Activated CD4-positive, alpha-beta T cell treated with anti-CD3 and anti-CD28 coated beads, Interleukin-2, amount 10 ng/mL, durations not matched to agents 24 days and 14 days (primary cell): ENCODE data around the gene TUBA8. TPM values are rescaled to one million over a fixed set of nuclear protein-coding genes. Genes with fewer than 3 reads are reported as not detected.
"Not testable (repeated sequence)": the region's sequence is repeated elsewhere in the genome, so short reads cannot be mapped to it uniquely, and the experiment has no call there.

Experiments
- DNase-seq: peaks from one replicate; pipeline ENCODE4 v3.0.0; 2022
- H3K27ac Mint-ChIP-seq: one replicate; pipeline ENCODE4 v1.8.0; 2022; ENCODE audit warnings: mild to moderate bottlenecking, mixed read lengths
- H3K27me3 Mint-ChIP-seq: one replicate; pipeline ENCODE4 v1.8.0; 2022; ENCODE audit warnings: mixed read lengths
- H3K36me3 Mint-ChIP-seq: one replicate; pipeline ENCODE4 v1.8.0; 2022; ENCODE audit warnings: low read depth, mild to moderate bottlenecking, mixed read lengths
- H3K4me1 Mint-ChIP-seq: one replicate; pipeline ENCODE4 v1.8.0; 2021; ENCODE audit warnings: mixed read lengths
- H3K4me3 Mint-ChIP-seq: one replicate; pipeline ENCODE4 v1.8.0; 2022; ENCODE audit warnings: mild to moderate bottlenecking, moderate library complexity, mixed read lengths
- H3K9me3 Mint-ChIP-seq: one replicate; pipeline ENCODE4 v1.8.0; 2021; ENCODE audit warnings: mixed read lengths
- intact Hi-C: fragments of 100-400 bp; cut with micrococcal nuclease; formaldehyde crosslinking; loops from one replicate; pipeline ENCODE4 v1.15.1; 2023
- total RNA-seq: library from RNA; stranded (reverse); gene quantifications from 2 replicates; pipeline ENCODE4 v1.2.3, GENCODE V29; 2022

Gene TUBA8
- total RNA-seq, 1 donor from 2014 or later = 1.7 TPM

DNA sequence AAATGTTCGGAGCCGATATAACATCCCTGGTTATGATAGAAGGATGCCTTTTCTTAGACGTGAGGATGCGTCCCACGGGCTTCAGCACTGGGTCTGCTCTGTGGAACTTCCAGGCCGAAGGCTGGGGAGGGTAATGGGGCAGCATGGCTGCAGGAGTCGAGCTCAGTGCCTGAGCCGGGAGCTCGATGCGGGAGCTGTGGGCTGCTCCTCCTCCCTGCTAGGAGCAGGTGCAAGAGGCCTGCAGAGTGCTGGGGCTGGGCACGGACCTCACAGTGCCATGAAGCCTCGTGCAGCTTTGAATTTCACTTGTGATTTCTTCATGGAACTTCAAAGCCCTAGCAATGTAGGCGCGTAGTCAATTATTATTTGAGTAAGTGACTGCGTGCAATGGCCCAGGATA is 6.0 kb downstream of the TUBA8 start:
- peaks cover 13% of the 10 kb centered on the region for H3K27me3 Mint-ChIP-seq
- no peaks in the 10 kb centered on the region for H3K36me3 Mint-ChIP-seq
- H3K4me3 Mint-ChIP-seq = no peak overlapping the region
- intact Hi-C loops = no loop called here
- DNase-seq = no peak
- no peaks in the 10 kb centered on the region for H3K9me3 Mint-ChIP-seq
- peaks cover 20% of the 10 kb centered on the region for H3K4me1 Mint-ChIP-seq
- H3K27ac Mint-ChIP-seq = no peak overlapping the region

DNA sequence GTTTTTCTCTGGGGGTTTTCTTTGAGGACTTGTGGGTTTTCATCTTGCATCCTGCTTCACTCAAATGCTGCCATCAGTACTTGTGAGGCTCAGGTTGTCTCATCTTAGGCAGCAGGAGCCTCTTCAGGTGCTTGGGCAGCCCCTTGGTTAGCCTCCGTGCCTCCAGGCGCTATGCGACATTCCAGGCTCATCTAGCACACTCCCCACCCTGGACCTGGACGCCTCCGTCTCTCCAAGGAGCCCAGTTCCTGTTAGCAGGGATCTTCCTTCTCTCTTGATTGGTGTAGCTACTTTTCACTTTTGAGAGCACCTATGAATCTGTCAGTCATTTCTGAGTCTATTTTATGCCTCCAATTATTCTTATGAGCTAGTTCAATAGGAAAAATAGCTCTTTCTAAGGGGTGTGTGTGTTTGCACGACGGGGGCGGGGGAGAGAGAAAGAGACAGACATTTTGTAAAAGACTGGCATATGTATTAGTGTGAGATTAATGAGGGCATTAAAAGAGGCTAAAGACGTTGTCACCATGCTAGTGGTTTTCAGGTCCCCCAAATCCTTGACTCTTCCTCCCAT is 7.8 kb downstream of the TUBA8 start:
- no peak overlapping the region for H3K4me3 Mint-ChIP-seq
- peaks cover 20% of the 10 kb centered on the region for H3K4me1 Mint-ChIP-seq
- DNase-seq = no peak
- H3K9me3 Mint-ChIP-seq = no peaks in the 10 kb centered on the region
- peaks cover 3% of the 10 kb centered on the region for H3K27me3 Mint-ChIP-seq
- intact Hi-C loops = no loop called here
- H3K36me3 Mint-ChIP-seq = no peaks in the 10 kb centered on the region
- H3K27ac Mint-ChIP-seq = no peak overlapping the region

DNA sequence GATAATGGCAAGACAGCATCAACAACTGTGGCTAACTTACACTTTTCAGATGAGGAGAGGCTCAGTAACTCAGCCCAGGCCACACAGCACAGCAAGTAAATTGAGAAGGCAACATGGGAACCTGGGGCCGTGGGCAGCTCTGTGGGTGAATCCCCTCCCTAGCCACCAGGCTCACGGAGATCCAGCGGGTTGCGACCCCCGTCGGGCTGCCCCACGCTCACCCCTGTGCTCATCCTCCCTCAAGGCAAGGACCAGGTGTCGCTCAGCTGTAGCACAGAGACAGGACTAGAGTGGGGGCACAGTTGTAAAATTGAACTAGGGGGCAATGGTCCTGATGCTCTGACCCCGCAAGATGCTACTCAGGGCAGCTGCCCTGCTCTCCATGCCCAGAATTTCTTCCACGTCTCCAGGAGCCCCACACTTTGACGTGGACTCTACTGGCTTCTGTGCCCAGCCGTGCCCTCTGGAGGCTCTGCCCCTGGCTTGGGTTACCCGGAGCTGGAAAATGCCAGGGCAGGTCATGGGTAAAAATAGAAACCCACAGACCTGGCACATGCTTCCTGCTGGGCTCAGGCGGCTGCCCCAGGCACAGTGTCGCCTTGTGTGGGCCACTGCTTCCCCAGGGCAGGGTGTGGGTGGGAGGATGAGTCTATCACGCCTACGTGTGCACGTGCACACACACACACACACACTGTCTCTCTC is 9.0 kb downstream of the TUBA8 start:
- intact Hi-C loops = no loop called here
- Mint-ChIP-seq H3K9me3 (no peaks in the 10 kb centered on the region), H3K4me3 (no peak overlapping the region), H3K27me3 (no peaks in the 10 kb centered on the region), H3K27ac (peak overlapping the region; percentile 20), H3K36me3 (no peaks in the 10 kb centered on the region), H3K4me1 (peaks cover 9% of the 10 kb centered on the region)
- no peak for DNase-seq

DNA sequence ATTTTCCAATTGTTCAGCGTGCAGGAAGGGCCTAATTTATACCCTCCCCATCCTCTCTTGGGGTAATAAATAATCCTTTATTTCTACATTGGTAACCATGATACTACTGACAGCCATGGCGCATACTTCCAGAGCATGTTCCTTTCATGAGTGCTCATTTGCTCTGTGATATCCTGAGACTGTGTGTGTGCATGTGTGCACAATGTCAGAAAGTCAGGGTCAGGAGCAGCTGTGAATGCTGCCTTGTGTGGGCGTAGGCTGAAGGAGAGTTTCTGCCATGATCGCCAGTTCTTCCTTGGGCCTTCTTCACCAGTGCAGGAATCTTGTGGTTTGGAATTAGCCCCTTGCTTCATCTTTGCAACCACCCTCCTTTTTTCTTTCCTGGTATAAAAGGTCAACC is 10.2 kb downstream of the TUBA8 start:
- H3K27ac Mint-ChIP-seq = no peak overlapping the region
- H3K4me1 Mint-ChIP-seq = peaks cover 8% of the 10 kb centered on the region
- H3K27me3 Mint-ChIP-seq = no peaks in the 10 kb centered on the region
- H3K36me3 Mint-ChIP-seq = no peaks in the 10 kb centered on the region
- intact Hi-C loops = no loop called here
- H3K4me3 Mint-ChIP-seq = no peak overlapping the region
- no peak for DNase-seq
- no peaks in the 10 kb centered on the region for H3K9me3 Mint-ChIP-seq

DNA sequence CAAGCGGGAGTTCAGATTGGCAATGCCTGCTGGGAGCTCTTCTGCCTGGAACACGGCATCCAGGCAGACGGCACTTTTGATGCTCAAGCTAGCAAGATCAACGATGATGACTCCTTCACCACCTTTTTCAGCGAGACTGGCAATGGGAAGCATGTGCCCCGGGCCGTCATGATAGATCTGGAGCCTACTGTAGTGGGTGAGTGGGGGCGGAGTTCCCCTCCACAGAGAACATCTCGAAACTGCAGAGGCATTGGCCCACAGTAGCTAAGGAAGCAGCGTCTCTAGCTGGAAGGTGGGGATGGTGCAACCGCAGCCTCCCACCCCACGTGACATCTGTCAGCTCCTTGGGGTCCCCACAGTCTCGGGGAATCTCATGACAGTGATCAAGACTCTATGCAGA is 10.9 kb downstream of the TUBA8 start:
- no peak for DNase-seq
- H3K27me3 Mint-ChIP-seq = no peaks in the 10 kb centered on the region
- H3K9me3 Mint-ChIP-seq = no peaks in the 10 kb centered on the region
- intact Hi-C loops = no loop called here
- H3K36me3 Mint-ChIP-seq = no peaks in the 10 kb centered on the region
- H3K4me3 Mint-ChIP-seq = no peak overlapping the region
- H3K4me1 Mint-ChIP-seq = peaks cover 10% of the 10 kb centered on the region
- H3K27ac Mint-ChIP-seq = no peak overlapping the region

DNA sequence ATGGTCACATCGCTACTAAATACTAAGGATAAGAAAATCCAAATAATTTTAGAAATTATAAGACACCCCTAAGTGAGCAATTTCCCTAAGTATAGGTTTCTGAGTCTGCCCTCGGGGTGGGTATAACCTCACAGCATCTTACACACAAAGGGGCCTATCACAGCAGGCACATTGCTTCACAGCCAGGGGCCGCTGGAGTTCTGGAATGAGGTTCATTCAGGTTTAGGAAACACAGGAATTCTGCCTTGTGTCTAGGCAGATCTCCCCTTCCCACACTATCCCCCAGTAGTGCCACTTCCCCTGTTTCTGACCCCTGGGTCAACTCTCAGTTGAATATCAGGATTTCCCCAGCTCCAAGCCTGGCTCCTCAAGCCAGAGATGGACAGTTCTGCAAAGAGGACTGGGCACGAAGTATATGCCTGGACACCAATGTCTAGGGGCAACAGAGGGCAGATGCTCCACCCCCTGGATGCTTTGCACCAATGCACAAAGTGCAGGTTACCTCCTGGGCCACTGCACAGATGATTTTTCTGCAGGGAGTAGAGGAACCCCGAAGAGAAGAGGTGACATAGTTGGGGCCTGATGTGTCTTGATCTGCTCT is 11.4 kb downstream of the TUBA8 start:
- H3K4me3 Mint-ChIP-seq = no peak overlapping the region
- H3K36me3 Mint-ChIP-seq = peaks cover 2% of the 10 kb centered on the region
- H3K27me3 Mint-ChIP-seq = no peaks in the 10 kb centered on the region
- peaks cover 10% of the 10 kb centered on the region for H3K4me1 Mint-ChIP-seq
- H3K9me3 Mint-ChIP-seq = no peaks in the 10 kb centered on the region
- intact Hi-C loops = no loop called here
- H3K27ac Mint-ChIP-seq = no peak overlapping the region
- no peak for DNase-seq

DNA sequence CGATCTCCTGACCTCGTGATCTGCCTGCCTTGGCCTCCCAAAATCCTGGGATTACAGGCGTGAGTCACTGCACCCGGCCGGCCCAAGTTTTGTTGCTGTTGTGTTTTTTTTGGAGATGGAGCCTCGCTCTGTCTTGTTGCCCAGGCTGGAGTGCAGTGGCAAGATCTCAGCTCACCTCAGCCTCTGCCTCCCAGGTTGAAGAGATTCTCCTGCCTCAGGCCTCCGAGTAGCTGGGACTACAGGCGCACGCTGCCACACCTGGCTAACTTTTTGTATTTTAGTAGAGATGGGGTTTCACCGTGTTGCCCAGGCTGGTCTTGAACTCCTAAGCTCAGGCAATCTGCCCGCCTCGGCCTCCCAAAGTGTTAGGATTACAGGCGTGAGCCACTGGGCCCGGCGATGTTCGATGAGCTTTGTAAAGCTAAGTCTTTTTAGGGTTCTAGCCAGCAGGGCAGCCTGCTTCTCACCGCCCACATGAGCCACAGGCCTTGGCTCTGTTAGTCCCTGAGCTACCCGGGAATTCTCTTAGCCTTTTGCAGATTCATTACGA is 12.9 kb downstream of the TUBA8 start:
- H3K4me1 Mint-ChIP-seq = peaks cover 10% of the 10 kb centered on the region
- DNase-seq, H3K9me3 Mint-ChIP-seq, H3K4me3 Mint-ChIP-seq, intact Hi-C loops, H3K27me3 Mint-ChIP-seq, H3K36me3 Mint-ChIP-seq: not testable (repeated sequence)
- peak overlapping the region; percentile 41 for H3K27ac Mint-ChIP-seq

DNA sequence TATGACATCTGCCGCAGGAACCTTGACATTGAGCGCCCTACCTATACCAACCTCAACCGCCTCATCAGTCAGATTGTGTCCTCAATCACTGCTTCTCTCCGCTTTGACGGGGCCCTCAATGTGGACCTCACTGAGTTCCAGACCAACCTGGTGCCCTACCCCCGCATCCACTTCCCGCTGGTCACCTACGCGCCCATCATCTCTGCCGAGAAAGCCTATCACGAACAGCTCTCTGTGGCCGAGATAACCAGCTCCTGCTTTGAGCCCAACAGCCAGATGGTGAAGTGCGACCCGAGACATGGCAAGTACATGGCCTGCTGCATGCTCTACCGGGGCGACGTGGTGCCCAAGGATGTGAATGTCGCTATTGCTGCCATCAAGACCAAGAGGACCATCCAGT is 16.0 kb downstream of the TUBA8 start:
- Mint-ChIP-seq H3K27ac (no peak overlapping the region), H3K27me3 (no peaks in the 10 kb centered on the region), H3K9me3 (no peaks in the 10 kb centered on the region), H3K4me1 (peaks cover 2% of the 10 kb centered on the region), H3K4me3 (no peak overlapping the region), H3K36me3 (peaks cover 3% of the 10 kb centered on the region)
- intact Hi-C loops = no loop called here
- DNase-seq = no peak

DNA sequence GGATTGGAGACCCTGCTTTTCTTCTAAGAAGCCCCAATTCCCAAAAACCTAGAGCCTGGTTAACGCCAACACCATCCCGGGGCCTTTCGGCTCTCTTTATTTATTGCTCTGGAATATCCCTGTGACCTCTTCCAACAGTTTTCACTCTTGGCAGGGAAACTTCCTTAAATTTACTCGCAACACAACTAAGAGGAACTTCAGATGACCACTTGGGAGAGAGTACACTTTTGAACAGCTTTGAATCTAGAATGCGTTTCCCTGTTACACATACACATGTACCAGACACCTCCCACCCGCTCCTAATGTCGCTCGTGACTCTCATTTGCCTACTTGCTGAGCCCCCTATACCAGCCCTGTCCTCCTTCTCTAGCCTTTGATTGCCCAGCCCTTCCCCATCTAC is 19.4 kb downstream of the TUBA8 start:
- Mint-ChIP-seq H3K9me3 (no peaks in the 10 kb centered on the region), H3K27ac (no peak overlapping the region), H3K4me1 (peaks cover 2% of the 10 kb centered on the region), H3K4me3 (no peak overlapping the region), H3K27me3 (no peaks in the 10 kb centered on the region), H3K36me3 (peaks cover 11% of the 10 kb centered on the region)
- intact Hi-C loops = no loop called here
- DNase-seq = no peak

DNA sequence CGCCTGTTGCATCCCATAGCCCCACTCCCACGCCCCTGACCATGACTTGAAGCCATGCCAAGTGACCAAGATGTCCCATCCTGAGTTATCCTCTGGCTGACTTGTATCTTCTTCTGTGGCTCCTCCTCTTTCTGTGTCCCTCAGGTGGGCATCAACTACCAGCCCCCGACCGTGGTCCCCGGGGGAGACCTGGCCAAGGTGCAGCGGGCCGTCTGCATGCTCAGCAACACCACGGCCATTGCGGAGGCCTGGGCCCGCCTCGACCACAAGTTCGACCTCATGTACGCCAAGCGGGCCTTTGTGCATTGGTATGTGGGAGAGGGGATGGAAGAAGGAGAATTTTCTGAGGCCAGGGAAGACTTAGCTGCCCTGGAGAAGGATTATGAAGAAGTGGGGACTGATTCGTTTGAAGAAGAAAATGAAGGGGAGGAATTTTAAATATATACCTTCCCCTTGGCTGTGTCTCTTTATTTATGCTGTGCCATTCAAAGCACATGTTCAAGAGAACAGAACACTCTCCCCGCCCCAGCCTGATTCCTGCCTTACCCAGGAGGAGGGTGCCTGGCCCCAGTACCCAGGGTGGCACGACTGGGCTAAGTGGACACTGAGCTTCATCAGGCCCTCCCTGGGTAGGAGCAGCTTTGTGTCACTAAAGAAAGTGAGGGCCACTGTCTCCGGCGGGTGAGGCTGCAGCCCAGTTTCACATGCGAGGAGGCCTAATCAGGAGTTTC is 20.3 kb downstream of the TUBA8 start:
- H3K36me3 Mint-ChIP-seq = peaks cover 11% of the 10 kb centered on the region
- H3K9me3 Mint-ChIP-seq = no peaks in the 10 kb centered on the region
- DNase-seq = no peak
- H3K4me1 Mint-ChIP-seq = peaks cover 2% of the 10 kb centered on the region
- intact Hi-C loops = no loop called here
- H3K27ac Mint-ChIP-seq = no peak overlapping the region
- no peaks in the 10 kb centered on the region for H3K27me3 Mint-ChIP-seq
- no peak overlapping the region for H3K4me3 Mint-ChIP-seq

DNA sequence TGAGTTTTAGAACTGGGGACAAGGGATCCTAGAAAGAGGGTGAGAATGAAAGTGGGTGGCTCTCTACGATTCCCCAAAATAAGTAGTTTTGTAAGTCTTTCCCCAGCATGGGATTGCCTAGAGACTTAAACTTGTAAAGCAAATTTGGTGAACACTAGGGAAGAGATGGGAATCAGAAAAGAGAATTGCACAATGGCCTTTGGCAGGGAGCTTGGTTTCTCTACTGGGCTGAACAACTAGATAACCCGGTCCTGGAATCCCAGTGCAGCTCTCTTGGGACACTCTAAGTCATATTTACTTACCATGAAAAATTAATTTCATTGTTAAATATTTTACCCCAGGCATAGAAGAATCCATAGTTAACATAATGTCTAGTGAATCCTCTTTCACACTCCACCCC is 22.8 kb downstream of the TUBA8 start:
- Mint-ChIP-seq H3K9me3 (no peaks in the 10 kb centered on the region), H3K36me3 (peaks cover 9% of the 10 kb centered on the region), H3K27me3 (no peaks in the 10 kb centered on the region), H3K4me1 (no peaks in the 10 kb centered on the region), H3K27ac (no peak overlapping the region), H3K4me3 (no peak overlapping the region)
- intact Hi-C loops = no loop called here
- no peak for DNase-seq

DNA sequence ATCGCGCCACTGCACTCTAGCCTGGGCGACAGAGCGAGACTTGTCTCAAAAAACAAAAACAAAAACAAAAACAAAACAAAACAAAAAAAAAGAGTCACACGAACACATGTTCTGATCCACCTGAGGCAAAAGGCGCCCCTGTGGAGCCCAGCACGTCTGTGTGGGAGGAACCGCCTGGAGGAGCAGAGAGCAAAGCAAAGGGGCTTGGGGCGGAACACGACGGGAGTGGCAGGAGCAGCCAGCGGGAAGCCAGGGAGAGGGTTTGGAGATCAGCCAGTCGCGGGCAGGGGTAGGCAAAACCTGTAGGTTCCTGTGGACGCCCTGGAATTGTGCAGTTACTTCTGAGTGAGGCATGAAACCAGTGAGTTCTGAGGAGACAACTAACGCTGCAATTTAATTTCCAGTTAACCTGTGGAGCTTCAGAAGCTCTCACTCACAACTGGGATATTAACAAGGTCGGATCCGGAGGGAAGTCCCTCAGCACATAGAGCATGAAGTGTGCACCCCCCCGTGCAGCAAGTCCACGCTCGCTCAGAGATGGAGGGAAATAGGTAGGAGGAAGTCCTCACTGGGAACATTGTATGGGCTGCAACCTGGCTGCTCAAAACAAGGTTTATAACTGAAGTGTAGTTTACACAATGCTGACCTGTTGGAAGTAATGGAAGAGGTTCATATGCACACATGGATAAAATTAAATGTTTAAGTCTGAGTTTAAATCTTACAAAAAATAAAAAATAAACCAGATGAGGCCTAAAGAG is 26.1 kb downstream of the TUBA8 start:
- H3K9me3 Mint-ChIP-seq = no peaks in the 10 kb centered on the region
- peaks cover 12% of the 10 kb centered on the region for H3K36me3 Mint-ChIP-seq
- intact Hi-C loops = no loop called here
- H3K4me3 Mint-ChIP-seq = no peak overlapping the region
- no peak for DNase-seq
- H3K27me3 Mint-ChIP-seq = no peaks in the 10 kb centered on the region
- no peak overlapping the region for H3K27ac Mint-ChIP-seq
- H3K4me1 Mint-ChIP-seq = no peaks in the 10 kb centered on the region

DNA sequence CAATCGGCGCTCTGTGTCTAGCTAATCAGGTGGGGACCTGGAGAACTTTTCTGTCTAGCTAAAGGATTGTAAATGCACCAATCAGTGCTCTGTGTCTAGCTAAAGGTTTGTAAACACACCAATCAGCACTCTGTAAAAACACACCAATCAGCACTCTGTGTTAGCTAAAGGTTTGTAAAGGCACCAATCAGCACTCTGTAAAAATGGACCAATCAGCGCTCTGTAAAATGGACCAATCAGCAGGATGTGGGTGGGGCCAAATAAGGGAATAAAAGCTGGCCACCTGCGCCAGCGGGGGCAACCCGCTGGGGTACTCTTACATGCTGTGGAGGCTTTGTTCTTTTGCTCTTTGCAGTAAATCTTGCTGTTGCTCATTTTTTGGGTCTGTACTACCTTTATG is 30.4 kb downstream of the TUBA8 start:
- H3K9me3 Mint-ChIP-seq, H3K27ac Mint-ChIP-seq, H3K4me3 Mint-ChIP-seq, DNase-seq, H3K27me3 Mint-ChIP-seq, H3K4me1 Mint-ChIP-seq, H3K36me3 Mint-ChIP-seq, intact Hi-C loops: not testable (repeated sequence)
